Neutrophil (primary cell): Measurements from ENCODE around the gene FARP2.
A peak's percentile ranks its signal among the peaks of the same experiment; 100 is the strongest.

Source experiments
- H3K27ac ChIP-seq: fragments of 200-600 bp; sonication (generic); 2 replicates; pipeline ENCODE4 v1.5.1; 2016; ENCODE audit warnings: mild to moderate bottlenecking, moderate library complexity
- H3K27me3 ChIP-seq: fragments of 200-600 bp; sonication (generic); 2 replicates; pipeline ENCODE4 v1.6.0; 2016; ENCODE audit warnings: mild to moderate bottlenecking
- H3K36me3 ChIP-seq: fragments of 200-600 bp; sonication (generic); 2 replicates; pipeline ENCODE4 v1.5.1; 2017
- H3K4me1 ChIP-seq, 2 experiments: fragments of 200-600 bp in 1 of 2; sonication (generic) in 1 of 2; 1 replicate in 1 of 2; 2 replicates in 1 of 2; pipeline versions ENCODE4 v1.5.1 to v1.6.1; 2013 to 2016; ENCODE audit warnings: low read depth in 1 of 2, low read length in 1 of 2, mild to moderate bottlenecking in 1 of 2, moderate library complexity in 1 of 2; ENCODE audit not compliant: control insufficient read depth in 1 of 2, insufficient read depth in 1 of 2
- H3K4me3 ChIP-seq, 2 experiments: fragments of 200-600 bp in 1 of 2; sonication (generic) in 1 of 2; 1 replicate in 1 of 2; 2 replicates in 1 of 2; pipeline ENCODE4 v1.5.1; 2013 to 2016; ENCODE audit warnings: low read depth in 1 of 2, low read length in 1 of 2, mild to moderate bottlenecking in 1 of 2, moderate library complexity in 1 of 2
- H3K9me3 ChIP-seq: fragments of 200-600 bp; sonication (generic); 2 replicates; pipeline ENCODE4 v1.5.1; 2016
- TF ChIP-seq, protein P1 (sequence below): fragments of 200-600 bp; sonication (generic); IDR thresholded peaks from 2 replicates; pipeline ENCODE4 v1.5.1; 2016; ENCODE audit warnings: antibody characterized with exemption

The FARP2 gene

DNA sequence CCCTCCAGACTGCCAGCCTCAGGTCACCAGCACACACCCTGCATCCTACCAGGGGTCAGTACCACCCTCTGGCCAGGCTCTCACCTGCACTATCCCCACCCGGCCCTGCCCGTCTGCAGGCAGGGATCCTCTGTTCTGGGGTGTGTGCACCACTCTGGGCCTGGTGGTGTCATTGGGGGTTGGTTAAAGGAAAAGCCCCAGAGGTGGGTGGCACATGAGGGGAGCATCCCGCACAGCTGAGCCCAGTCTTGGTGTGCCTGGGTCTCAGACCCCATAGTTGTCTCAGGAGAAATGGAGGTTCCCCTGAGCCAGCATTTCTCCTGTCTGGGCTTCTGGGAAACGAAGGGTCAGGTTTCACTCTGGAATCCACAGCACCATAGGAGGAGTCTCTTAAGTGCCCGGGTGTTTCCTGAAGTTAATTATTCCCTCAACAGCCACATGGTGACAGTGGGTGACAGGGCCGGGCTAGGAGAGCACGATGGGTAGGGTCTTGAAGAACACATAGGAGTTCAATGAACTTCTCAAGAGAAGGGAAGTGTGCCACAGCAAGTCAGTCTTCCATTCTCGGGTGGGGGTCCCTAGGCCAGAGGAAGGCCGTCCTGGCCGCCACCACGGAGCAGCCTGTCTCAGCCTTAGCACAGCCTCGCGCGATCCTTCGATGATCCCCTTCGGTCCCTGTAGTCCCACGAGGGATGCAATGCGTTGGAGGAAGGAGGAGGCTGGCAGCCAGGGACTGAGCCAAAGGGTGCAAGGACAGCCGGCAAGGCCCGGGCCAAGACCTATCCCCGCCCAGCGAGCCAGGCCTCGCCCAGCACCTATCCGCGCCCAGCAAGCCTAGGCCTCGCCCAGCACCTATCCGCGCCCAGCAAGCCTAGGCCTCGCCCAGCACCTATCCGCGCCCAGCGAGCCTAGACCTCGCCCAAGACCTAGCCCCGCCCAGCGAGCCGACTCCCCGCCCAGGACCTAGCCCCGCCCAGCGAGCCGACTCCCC lies 1.1 kb upstream of the FARP2 start:
- H3K36me3 ChIP-seq = peaks cover 45% of the 10 kb centered on the region
- H3K4me1 ChIP-seq = peaks cover 15 to 20% of the 10 kb centered on the region in 2 experiments
- peaks cover 14% of the 10 kb centered on the region for H3K27me3 ChIP-seq
- peak overlapping the region; percentile 46 to 50 for H3K4me3 ChIP-seq
- no peaks in the 10 kb centered on the region for H3K9me3 ChIP-seq
- peak overlapping the region; percentile 74 for H3K27ac ChIP-seq
- TF ChIP-seq, protein P1, sequence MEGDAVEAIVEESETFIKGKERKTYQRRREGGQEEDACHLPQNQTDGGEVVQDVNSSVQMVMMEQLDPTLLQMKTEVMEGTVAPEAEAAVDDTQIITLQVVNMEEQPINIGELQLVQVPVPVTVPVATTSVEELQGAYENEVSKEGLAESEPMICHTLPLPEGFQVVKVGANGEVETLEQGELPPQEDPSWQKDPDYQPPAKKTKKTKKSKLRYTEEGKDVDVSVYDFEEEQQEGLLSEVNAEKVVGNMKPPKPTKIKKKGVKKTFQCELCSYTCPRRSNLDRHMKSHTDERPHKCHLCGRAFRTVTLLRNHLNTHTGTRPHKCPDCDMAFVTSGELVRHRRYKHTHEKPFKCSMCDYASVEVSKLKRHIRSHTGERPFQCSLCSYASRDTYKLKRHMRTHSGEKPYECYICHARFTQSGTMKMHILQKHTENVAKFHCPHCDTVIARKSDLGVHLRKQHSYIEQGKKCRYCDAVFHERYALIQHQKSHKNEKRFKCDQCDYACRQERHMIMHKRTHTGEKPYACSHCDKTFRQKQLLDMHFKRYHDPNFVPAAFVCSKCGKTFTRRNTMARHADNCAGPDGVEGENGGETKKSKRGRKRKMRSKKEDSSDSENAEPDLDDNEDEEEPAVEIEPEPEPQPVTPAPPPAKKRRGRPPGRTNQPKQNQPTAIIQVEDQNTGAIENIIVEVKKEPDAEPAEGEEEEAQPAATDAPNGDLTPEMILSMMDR = no peak

DNA sequence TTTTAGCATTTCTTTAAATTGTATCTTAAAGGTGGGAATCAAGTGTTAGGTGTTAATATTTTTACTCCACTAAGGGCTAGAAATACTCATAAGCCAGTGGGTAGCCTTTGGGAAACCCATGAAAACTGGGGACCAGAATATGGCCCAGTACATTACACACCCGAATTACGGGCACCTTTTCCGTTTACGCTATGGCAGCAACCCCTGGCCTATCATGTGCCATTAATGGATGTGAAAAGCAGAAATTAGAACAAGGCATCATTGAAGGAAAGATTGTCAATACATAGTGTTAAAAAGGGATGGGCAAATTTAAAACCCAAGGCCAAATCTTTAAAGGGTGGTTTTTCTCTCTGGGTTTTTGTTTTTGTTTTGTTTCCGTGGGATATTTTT lies 781 bp downstream of the FARP2 start:
- Histone ChIP-seq H3K4me1 (peaks cover 15 to 20% of the 10 kb centered on the region in 2 experiments), H3K27me3 (peaks cover 14% of the 10 kb centered on the region), H3K9me3 (no peaks in the 10 kb centered on the region), H3K27ac (peak overlapping the region; percentile 89), H3K36me3 (peaks cover 25% of the 10 kb centered on the region), H3K4me3 (peak overlapping the region; percentile 64 to 95)
- TF ChIP-seq, protein P1 = no peak

DNA sequence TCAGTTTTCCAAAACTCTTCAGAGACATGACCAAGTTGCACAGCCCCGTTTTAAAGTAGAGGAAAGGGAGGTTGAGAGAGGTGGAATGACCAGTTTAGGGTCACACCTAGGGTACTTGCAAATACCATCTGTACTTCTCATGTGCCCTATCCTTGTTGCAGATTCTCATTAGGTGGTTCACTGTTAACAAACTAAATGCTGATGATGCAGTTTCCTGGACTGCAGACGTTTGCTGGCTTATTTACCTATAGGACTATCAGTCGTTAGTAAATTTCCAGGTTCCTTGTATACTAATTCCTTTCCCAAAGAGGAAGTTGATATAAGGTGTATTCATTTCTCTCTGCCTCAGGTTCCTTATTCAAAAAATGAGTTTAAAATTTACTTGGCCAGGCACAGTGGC lies 1.4 kb downstream of the FARP2 start:
- peaks cover 15 to 20% of the 10 kb centered on the region in 2 experiments for H3K4me1 ChIP-seq
- peaks cover 14% of the 10 kb centered on the region for H3K27me3 ChIP-seq
- TF ChIP-seq, protein P1 = no peak
- H3K36me3 ChIP-seq = peaks cover 19% of the 10 kb centered on the region
- no peaks in the 10 kb centered on the region for H3K9me3 ChIP-seq
- H3K4me3 ChIP-seq = no peak overlapping the region
- H3K27ac ChIP-seq = no peak overlapping the region

DNA sequence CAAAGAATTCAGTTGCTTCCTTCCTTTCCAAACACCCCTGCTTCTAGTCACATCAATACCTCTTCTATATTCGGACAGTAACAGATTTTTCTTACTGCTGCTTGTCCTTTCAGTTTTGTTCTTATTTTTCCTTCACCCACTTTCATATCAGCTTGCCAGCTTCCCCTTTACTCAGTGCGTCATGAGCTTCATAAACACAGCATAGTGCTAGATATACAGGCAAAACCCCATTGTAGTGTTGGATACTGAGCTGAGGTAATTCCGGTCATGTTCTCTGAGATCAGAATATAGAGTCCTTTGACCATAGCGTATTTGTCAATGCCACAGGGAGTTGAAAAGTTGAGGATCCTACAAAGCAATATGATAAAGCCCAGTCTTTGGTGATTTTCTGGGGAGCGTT lies 2.4 kb downstream of the FARP2 start:
- H3K4me3 ChIP-seq = no peak overlapping the region
- peaks cover 9% of the 10 kb centered on the region for H3K36me3 ChIP-seq
- peaks cover 14% of the 10 kb centered on the region for H3K27me3 ChIP-seq
- H3K9me3 ChIP-seq = no peaks in the 10 kb centered on the region
- H3K27ac ChIP-seq = no peak overlapping the region
- TF ChIP-seq, protein P1 = no peak
- peaks cover 15 to 20% of the 10 kb centered on the region in 2 experiments for H3K4me1 ChIP-seq

DNA sequence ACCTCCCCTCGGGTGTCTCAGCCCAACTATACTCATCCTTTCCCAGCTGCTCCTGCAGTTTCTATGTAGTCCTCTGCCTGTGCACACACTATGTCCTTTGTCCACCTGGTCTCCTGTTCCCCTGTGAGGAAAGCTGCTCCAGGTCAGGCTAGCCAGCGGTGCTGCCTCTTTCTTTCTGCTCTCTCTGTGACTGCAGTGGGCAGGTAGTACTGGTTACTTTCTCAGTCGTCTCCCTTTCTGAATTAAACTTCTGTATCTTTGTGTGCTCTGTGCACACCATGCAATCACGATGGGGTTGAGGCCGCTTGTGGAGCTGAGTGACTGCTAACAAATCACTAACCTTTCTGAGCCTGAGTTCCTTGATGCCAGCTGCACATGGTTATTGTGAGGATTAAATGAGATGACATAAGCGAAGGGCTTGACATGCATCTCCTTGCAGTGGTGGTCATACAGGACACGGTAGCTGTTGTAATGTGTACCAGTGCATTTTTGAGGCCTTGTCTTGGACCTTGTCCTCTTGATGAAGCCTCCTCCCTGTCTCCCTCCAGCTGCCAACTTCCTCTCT lies 3.5 kb downstream of the FARP2 start:
- Histone ChIP-seq H3K36me3 (peaks cover 2% of the 10 kb centered on the region), H3K9me3 (no peaks in the 10 kb centered on the region), H3K4me3 (no peak overlapping the region), H3K27ac (no peak overlapping the region), H3K4me1 (peaks cover 15 to 20% of the 10 kb centered on the region in 2 experiments), H3K27me3 (peaks cover 14% of the 10 kb centered on the region)
- TF ChIP-seq, protein P1 = no peak
